Measurements from ENCODE around the gene GP1BB. TPM values are rescaled to one million over a fixed set of nuclear protein-coding genes. Genes with fewer than 3 reads are reported as not detected.

The GP1BB gene
- total RNA-seq, 1 donor from 2014 or later, result 0.95 TPM

GRCh38 chr22:19720999-19721329 is 2.4 kb upstream of the GP1BB start:
- Histone ChIP-seq H3K4me1 (ENCODE audit: insufficient read depth, low read length) (peaks cover 22% of the 10 kb centered on the region), H3K27me3 (ENCODE audit: insufficient read depth, low read length) (peaks cover 3% of the 10 kb centered on the region)

DNA sequence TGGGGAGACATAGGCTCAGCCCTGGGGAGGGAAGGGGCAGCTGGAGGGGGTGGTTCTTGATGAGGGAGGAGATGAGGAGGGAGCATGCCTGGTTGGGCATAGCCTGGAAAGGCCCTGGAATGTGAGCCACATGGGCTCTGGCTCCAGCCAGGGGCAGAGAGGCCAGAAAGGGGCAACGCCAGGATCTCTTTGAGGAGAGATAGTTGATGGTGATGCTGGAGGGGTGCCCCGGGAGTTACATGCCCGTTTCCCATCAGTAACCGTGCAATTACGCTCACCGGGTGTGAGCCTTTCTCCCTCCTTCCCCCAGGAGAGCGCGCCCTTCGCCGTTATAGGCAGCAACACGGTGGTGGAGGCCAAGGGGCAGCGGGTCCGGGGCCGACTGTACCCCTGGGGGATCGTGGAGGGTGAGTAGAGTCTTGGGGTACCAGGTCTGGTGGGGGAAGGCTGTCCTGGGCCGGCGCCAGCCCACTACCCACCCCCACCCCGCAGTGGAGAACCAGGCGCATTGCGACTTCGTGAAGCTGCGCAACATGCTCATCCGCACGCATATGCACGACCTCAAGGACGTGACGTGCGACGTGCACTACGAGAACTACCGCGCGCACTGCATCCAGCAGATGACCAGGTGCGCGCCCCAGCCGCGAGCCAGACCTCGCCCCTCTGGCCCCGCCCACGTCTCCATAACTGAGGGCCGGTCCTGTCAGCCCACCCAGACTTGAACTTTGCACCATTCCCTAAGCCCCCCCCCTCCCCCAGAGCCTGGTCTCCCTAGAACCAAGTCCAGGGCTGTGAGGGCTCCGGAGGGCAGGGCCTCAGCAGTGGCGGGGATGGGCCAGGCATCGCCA is 1.8 kb upstream of the GP1BB start:
- FAIRE-seq, result no peak
- peaks cover 2% of the 10 kb centered on the region for H3K4me1 Mint-ChIP-seq (ENCODE audit: low read depth, unreplicated experiment)
- no peak overlapping the region for H3K27ac ChIP-seq (ENCODE audit: low read depth, low read length)
- no peak overlapping the region for H3K4me3 Mint-ChIP-seq (ENCODE audit: unreplicated experiment)
- peaks cover 5% of the 10 kb centered on the region for H3K36me3 ChIP-seq (ENCODE audit: insufficient read depth, low read length)
- peaks cover 46% of the 10 kb centered on the region for H4K20me1 ChIP-seq (ENCODE audit: insufficient read depth, low read length)
- no peak overlapping the region for H3K27ac Mint-ChIP-seq (ENCODE audit: unreplicated experiment)
- H3K9ac ChIP-seq (ENCODE audit: low read length), result no peak overlapping the region
- H3K27me3 Mint-ChIP-seq (ENCODE audit: low read depth, unreplicated experiment), result peaks cover 45% of the 10 kb centered on the region
- no peak for TF ChIP-seq EZH2 (IDR thresholded peaks at IDR 0.05; ENCODE audit: insufficient read depth, low read length)
- no peak for TF ChIP-seq CTCF (IDR thresholded peaks at IDR 0.05; ENCODE audit: insufficient read depth, low read depth, low read length)
- H3K9me3 ChIP-seq (ENCODE audit: insufficient read depth, low read depth, low read length), result no peaks in the 10 kb centered on the region
- peaks cover 6% of the 10 kb centered on the region for H3K9me3 Mint-ChIP-seq (ENCODE audit: unreplicated experiment)
- peaks cover 11% of the 10 kb centered on the region for H3K36me3 Mint-ChIP-seq (ENCODE audit: low read depth, unreplicated experiment)
- H3K4me2 ChIP-seq (ENCODE audit: low read length), result no peak overlapping the region
- peaks cover 15% of the 10 kb centered on the region for H3K79me2 ChIP-seq (ENCODE audit: insufficient read depth, low read length)
- H3K27me3 ChIP-seq (ENCODE audit: insufficient read depth, low read length), result peaks cover 3% of the 10 kb centered on the region
- no peak overlapping the region for H3K4me3 ChIP-seq (ENCODE audit: insufficient read depth, low read depth, low read length)
- no peak for DNase-seq (ENCODE audit: low read depth)
- no peak overlapping the region for H2AFZ ChIP-seq (ENCODE audit: low read depth, low read length)
- H3K4me1 ChIP-seq (ENCODE audit: insufficient read depth, low read length), result peaks cover 22% of the 10 kb centered on the region

More at GRCh38 chr22:19720999-19721329, 2.4 kb upstream of the GP1BB start:
- FAIRE-seq, result no peak
- H3K27ac Mint-ChIP-seq (ENCODE audit: unreplicated experiment), result no peak overlapping the region
- DNase-seq (ENCODE audit: low read depth), result no peak
- no peaks in the 10 kb centered on the region for H3K9me3 ChIP-seq (ENCODE audit: insufficient read depth, low read depth, low read length)
- H3K9ac ChIP-seq (ENCODE audit: low read length), result no peak overlapping the region
- H3K4me1 Mint-ChIP-seq (ENCODE audit: low read depth, unreplicated experiment), result peaks cover 2% of the 10 kb centered on the region
- H3K36me3 ChIP-seq (ENCODE audit: insufficient read depth, low read length), result peaks cover 5% of the 10 kb centered on the region
- peaks cover 6% of the 10 kb centered on the region for H3K9me3 Mint-ChIP-seq (ENCODE audit: unreplicated experiment)
- H4K20me1 ChIP-seq (ENCODE audit: insufficient read depth, low read length), result peaks cover 52% of the 10 kb centered on the region
- peaks cover 16% of the 10 kb centered on the region for H3K79me2 ChIP-seq (ENCODE audit: insufficient read depth, low read length)
- H3K36me3 Mint-ChIP-seq (ENCODE audit: low read depth, unreplicated experiment), result peaks cover 11% of the 10 kb centered on the region
- no peak overlapping the region for H3K27ac ChIP-seq (ENCODE audit: low read depth, low read length)
- no peak overlapping the region for H3K4me3 Mint-ChIP-seq (ENCODE audit: unreplicated experiment)
- no peak for TF ChIP-seq CTCF (IDR thresholded peaks at IDR 0.05; ENCODE audit: insufficient read depth, low read depth, low read length)
- no peak for TF ChIP-seq EZH2 (IDR thresholded peaks at IDR 0.05; ENCODE audit: insufficient read depth, low read length)
- peaks cover 48% of the 10 kb centered on the region for H3K27me3 Mint-ChIP-seq (ENCODE audit: low read depth, unreplicated experiment)
- H3K4me2 ChIP-seq (ENCODE audit: low read length), result no peak overlapping the region
- no peak overlapping the region for H3K4me3 ChIP-seq (ENCODE audit: insufficient read depth, low read depth, low read length)
- H2AFZ ChIP-seq (ENCODE audit: low read depth, low read length), result no peak overlapping the region

All from astrocyte (in vitro differentiated cells and primary cell).